Measurements from ENCODE around the gene RHOBTB3. TPM values are rescaled to one million over a fixed set of nuclear protein-coding genes. Genes with fewer than 3 reads are reported as not detected.
A peak's percentile ranks its signal among the peaks of the same experiment; 100 is the strongest.

RHOBTB3 gene
- total RNA-seq, 6 experiments from 2014 or later, result 24.1 to 49.1 (median 38.9) TPM

DNA sequence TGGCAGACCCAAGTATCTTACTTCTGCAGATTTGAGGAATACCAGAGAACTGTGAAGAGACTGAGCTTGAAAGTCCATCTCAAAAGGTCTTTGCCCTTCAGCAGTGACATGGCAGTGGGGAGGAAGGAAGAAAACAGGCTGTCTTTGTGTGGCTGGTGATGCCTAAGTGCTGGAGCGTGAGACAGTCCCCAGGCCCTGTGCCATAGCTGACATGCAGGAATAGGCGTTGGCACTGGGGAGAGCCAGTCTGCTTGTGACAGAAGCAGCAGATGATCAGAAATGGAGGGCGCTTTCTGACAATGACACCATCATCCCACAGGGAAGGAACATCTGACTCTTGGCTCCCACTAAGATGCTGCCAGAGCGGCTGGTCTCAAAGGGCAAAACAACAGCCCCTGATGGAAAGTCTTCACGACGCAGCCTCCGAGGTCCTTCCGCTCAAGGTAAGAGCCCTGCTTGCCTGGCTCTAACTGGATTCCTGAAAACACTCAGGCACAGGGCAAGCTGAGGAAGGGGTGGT, 106.9 kb downstream of the RHOBTB3 start:
- DNase-seq (no peak), ATAC-seq (no peak)
- peaks cover 0 to 38% (median 10%) of the 10 kb centered on the region in 4 donors for H3K4me1 ChIP-seq
- no peak overlapping the region for H3K27ac ChIP-seq
- no peak overlapping the region for H3K4me3 ChIP-seq
- intact Hi-C loops (cut with DNase I), result no loop called here
- H3K36me3 ChIP-seq, result no peaks in the 10 kb centered on the region
- H3K9me3 ChIP-seq, result no peaks in the 10 kb centered on the region
- no peak for TF ChIP-seq POLR2A (IDR thresholded peaks at IDR 0.05)
- TF ChIP-seq, protein P1, sequence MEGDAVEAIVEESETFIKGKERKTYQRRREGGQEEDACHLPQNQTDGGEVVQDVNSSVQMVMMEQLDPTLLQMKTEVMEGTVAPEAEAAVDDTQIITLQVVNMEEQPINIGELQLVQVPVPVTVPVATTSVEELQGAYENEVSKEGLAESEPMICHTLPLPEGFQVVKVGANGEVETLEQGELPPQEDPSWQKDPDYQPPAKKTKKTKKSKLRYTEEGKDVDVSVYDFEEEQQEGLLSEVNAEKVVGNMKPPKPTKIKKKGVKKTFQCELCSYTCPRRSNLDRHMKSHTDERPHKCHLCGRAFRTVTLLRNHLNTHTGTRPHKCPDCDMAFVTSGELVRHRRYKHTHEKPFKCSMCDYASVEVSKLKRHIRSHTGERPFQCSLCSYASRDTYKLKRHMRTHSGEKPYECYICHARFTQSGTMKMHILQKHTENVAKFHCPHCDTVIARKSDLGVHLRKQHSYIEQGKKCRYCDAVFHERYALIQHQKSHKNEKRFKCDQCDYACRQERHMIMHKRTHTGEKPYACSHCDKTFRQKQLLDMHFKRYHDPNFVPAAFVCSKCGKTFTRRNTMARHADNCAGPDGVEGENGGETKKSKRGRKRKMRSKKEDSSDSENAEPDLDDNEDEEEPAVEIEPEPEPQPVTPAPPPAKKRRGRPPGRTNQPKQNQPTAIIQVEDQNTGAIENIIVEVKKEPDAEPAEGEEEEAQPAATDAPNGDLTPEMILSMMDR (IDR thresholded peaks at IDR 0.05), result no peak
- no peaks in the 10 kb centered on the region for H3K27me3 ChIP-seq
- WGBS (ENCODE audit: insufficient coverage, low coverage, low lambda C conversion rate, missing lambda C conversion rate), result 100% methylated on average over 3 of the region's 8 CpGs

DNA sequence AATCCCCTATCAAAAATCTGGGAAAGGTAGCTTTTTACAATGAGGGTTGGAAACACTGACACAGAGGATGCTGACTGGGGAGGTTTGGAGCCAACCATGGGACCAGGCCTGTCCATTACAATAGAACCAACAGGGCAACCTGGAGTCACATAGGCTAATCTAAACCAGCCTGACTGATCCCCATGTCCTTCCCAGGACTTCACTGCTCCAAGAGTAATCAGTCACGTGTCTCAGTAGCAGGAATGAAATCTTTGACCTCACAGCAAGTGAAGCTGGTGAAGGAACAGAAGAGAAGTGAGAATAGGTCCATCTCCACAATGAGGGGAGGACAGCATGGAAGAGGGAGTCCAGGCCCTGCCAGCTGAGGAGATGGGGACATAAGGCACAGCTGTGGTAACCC, 107.4 kb downstream of the RHOBTB3 start:
- Histone ChIP-seq H3K4me3 (no peak overlapping the region), H3K9me3 (no peaks in the 10 kb centered on the region), H3K4me1 (peaks cover 0 to 38% (median 11%) of the 10 kb centered on the region in 4 donors), H3K36me3 (no peaks in the 10 kb centered on the region), H3K27me3 (no peaks in the 10 kb centered on the region), H3K27ac (no peak overlapping the region)
- no CpG with 5 or more reads among the region's 1 CpG for WGBS (ENCODE audit: insufficient coverage, low coverage, low lambda C conversion rate, missing lambda C conversion rate)
- DNase-seq (no peak), ATAC-seq (no peak)
- TF ChIP-seq, protein P1 (IDR thresholded peaks at IDR 0.05), result no peak
- no peak for TF ChIP-seq POLR2A (IDR thresholded peaks at IDR 0.05)
- intact Hi-C loops (cut with DNase I), result no loop called here

DNA sequence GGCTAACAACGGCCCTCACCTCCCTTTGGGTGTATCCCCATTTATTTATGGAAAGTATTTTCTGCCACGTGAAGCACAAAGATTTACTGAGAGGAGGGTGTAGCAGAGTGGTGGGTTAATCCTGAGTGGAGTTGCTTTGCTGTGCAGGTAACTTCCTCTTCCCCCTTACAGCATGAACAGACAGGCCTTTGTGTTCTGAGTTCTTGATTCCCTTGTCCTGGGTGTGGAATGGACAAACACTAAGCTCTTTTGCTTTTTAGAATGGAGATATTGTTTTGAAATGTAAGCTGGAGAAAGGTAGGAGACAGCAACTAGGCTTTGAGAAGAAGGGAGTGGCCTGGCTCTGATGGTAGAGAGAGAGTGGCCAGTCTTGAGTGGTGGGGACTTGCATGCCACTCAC, 108.5 kb downstream of the RHOBTB3 start:
- DNase-seq, result no peak
- H3K36me3 ChIP-seq, result no peaks in the 10 kb centered on the region
- intact Hi-C loops (cut with DNase I), result loop anchor here (5.0 to 10.0 kb wide), 3 partner anchors 55 to 192 kb away; partner anchors contain the start of gene RFESD (in 1 of the 2)
- H3K27me3 ChIP-seq, result no peaks in the 10 kb centered on the region
- TF ChIP-seq POLR2A (IDR thresholded peaks at IDR 0.05), result no peak
- TF ChIP-seq, protein P1 (IDR thresholded peaks at IDR 0.05), result no peak
- H3K4me1 ChIP-seq, result peaks cover 0 to 39% (median 11%) of the 10 kb centered on the region in 4 donors
- no peak overlapping the region for H3K27ac ChIP-seq
- no peak for ATAC-seq
- no peak overlapping the region for H3K4me3 ChIP-seq
- no peaks in the 10 kb centered on the region for H3K9me3 ChIP-seq
- 58% methylated on average over 2 of the region's 2 CpGs for WGBS (ENCODE audit: insufficient coverage, low coverage, low lambda C conversion rate, missing lambda C conversion rate)

DNA sequence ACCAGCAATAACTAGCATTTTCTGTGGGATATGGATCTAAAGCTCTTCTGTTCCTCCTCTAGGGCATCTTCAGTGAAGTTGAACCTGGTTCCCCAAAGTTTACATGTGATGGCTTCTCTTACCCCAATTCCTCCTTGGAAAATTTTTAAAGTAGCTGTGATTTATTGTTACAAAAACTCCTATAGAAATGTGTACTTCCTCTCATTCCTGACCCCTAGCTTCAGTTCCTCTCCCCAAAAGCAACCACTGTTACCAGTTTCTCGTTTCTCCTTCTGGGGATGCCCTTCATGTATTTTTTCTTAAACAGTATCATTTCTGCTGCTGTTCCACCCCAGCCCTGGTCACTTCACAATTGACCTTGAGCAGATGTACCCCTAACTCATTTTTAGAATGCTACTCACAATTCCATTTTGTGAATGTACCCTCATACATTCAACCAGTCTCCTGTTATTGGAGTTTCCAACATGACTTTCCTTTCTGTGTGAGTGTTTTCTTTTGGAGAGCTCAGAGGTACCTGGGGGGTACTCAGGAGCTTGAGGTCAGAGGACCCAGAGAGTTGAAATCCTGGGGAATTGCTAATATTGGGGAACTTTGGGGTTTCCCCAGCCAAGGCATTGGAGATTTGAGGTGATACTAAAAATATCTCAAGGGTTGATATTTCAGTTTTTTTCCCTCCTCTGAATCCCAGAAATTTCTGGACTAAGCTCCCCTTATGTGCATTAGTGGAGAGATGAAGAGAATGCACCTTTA, 110.0 kb downstream of the RHOBTB3 start:
- intact Hi-C loops (cut with DNase I), result loop anchor here (5.0 to 10.0 kb wide), 3 partner anchors 56 to 194 kb away; partner anchors contain the start of gene RFESD (in 1 of the 2)
- DNase-seq, result no peak
- 78% methylated on average over 1 of the region's 1 CpG for WGBS (ENCODE audit: insufficient coverage, low coverage, low lambda C conversion rate, missing lambda C conversion rate)
- Histone ChIP-seq H3K27me3 (no peaks in the 10 kb centered on the region), H3K9me3 (no peaks in the 10 kb centered on the region), H3K27ac (peak overlapping the region in 1 of 3 donors; percentile 97), H3K4me3 (no peak overlapping the region), H3K4me1 (peaks cover 0 to 43% (median 11%) of the 10 kb centered on the region in 4 donors), H3K36me3 (no peaks in the 10 kb centered on the region)
- no peak for ATAC-seq
- TF ChIP-seq, protein P1 (IDR thresholded peaks at IDR 0.05), result no peak
- TF ChIP-seq POLR2A (IDR thresholded peaks at IDR 0.05), result no peak
